AG09319 (cell line): ENCODE results near the gene DHX40.
"Not testable (repeated sequence)": the region's sequence is repeated elsewhere in the genome, so short reads cannot be mapped to it uniquely, and the experiment has no call there.

Experiments
- DNase-seq: peaks from one replicate; pipeline ENCODE4 v3.0.0-alpha.2; 2010; ENCODE audit warnings: low read depth; ENCODE audit errors: extremely low read depth
- TF ChIP-seq, protein P1 (sequence below): IDR thresholded peaks from 2 replicates; pipeline ENCODE4 v1.5.1; 2011; ENCODE audit warnings: low read depth, mild to moderate bottlenecking, inconsistent platforms, low read length, moderate library complexity

DHX40 gene

GRCh38 chr17:59572301-59572924 lies 7.0 kb downstream of the DHX40 start:
- TF ChIP-seq, protein P1, sequence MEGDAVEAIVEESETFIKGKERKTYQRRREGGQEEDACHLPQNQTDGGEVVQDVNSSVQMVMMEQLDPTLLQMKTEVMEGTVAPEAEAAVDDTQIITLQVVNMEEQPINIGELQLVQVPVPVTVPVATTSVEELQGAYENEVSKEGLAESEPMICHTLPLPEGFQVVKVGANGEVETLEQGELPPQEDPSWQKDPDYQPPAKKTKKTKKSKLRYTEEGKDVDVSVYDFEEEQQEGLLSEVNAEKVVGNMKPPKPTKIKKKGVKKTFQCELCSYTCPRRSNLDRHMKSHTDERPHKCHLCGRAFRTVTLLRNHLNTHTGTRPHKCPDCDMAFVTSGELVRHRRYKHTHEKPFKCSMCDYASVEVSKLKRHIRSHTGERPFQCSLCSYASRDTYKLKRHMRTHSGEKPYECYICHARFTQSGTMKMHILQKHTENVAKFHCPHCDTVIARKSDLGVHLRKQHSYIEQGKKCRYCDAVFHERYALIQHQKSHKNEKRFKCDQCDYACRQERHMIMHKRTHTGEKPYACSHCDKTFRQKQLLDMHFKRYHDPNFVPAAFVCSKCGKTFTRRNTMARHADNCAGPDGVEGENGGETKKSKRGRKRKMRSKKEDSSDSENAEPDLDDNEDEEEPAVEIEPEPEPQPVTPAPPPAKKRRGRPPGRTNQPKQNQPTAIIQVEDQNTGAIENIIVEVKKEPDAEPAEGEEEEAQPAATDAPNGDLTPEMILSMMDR = no peak
- no peak for DNase-seq

GRCh38 chr17:59584168-59584567 lies 18.8 kb downstream of the DHX40 start:
- DNase-seq = not testable (repeated sequence)

- no peak for DNase-seq
- TF ChIP-seq, protein P1 = no peak
These were observed 34.8 kb downstream of the DHX40 start for GRCh38 chr17:59600169-59600568.

DNA sequence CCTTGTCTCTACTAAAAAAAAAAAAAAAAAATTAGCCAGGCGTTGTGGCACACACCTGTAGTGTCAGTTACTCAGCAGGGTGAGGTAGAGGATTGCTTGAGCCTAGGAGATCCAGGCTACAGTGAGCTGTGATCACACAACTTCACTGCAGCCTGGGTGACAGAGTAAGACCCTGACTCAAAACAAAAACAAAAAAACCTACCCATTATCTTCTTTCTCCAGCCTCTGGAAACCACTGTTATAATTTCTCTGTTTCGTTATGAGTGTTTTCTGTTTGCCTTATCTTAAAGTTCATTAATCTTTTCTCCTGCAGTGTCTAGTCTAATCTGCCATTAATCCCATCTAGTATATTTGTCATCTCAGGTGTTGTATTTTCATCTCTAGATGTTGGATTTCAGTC lies 35.7 kb downstream of the DHX40 start:
- no peak for DNase-seq

DNA sequence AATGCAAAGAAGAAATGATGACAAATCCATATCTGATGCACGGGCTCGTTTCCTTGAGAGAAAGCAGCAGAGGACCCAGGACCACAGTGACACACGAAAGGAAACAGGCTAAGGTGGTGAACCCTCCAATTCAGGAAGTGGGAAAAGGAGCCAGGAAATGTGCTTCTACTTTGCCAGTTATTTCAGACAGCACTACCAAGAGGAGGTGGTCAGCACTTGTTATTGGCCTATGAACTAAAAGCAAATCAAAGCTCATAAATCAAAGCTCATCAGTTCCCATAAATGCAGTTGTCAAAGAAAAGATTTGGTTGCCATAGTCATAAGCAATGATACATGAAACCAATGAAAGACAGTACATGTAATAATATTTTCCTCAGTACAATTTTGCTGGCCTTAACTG lies 41.7 kb downstream of the DHX40 start:
- TF ChIP-seq, protein P1 = no peak

More for the DNA sequence above, 35.7 kb downstream of the DHX40 start:
- TF ChIP-seq, protein P1 = no peak

GRCh38 chr17:59607817-59608403 lies 42.5 kb downstream of the DHX40 start:
- TF ChIP-seq, protein P1 = no peak; the same call in none of the 2 replicates
- DNase-seq = no peak

More for the DNA sequence above, 41.7 kb downstream of the DHX40 start:
- DNase-seq = no peak

DNA sequence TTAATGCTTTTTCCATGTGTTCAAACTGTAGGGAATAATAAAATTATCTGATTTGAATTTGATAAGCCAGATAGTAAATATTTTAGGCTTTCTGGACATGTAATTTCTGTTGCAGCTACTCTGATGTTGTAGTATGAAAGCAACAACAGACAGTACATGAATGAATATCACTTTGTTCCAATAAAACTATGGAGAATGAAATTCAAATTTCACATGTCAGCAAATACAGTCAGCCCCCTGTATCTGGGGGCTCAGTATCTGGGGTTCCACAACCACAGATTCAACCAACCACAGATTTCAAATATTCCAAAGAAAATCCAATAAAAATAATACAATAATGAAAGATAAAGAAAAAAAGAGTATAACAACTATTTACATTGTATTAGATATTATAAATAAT lies 46.1 kb downstream of the DHX40 start:
- no peak for DNase-seq
- TF ChIP-seq, protein P1 = no peak

- TF ChIP-seq, protein P1 = no peak
- DNase-seq = no peak
These were observed 51.0 kb downstream of the DHX40 start for GRCh38 chr17:59616253-59616920.
